ENCODE data around the gene OBP2B.
"Not testable (repeated sequence)": the region's sequence is repeated elsewhere in the genome, so short reads cannot be mapped to it uniquely, and the experiment has no call there.

Gene OBP2B

DNA sequence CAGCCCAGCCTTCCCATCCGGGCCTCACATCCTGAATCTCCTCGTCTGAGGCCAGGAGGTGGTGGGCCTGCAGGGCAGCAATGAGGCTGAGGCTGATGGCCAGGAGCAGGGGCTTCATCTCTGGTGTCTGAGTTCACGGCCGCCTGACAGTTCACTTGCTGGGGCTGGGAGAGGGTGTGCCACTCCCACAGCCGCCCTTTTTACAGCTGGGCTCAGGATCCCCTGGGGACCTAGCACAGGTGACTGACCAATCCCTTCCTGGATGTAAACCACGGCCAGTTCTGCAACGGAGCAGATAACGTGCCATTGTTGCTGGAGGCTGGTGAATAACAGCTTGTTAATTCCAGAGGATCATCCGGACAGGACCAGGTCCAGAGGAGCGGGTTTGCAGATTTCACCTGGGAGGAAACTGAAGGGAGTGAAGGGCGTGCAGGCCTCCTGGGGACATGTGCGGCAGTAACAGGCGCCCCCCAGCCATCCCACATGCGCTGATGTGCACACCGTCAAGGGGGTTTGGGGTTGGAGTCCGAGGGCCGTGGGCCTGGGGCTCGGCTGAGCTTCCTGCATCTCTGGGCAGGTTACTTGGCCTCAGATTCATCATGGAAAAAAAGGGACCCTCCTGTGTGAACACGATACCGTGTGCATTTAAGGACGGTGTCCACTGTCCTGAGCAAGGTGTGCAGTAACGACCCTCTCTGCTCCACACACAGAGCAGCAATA, 19.6 kb upstream of the OBP2B start:
- H3K4me1 ChIP-seq (ENCODE audit: control insufficient read depth, insufficient read depth, low read depth, low read length); H3K14ac ChIP-seq (ENCODE audit: low read length in 2 of 2); H4K8ac ChIP-seq (ENCODE audit: low read length); H2BK12ac ChIP-seq (ENCODE audit: low read length in 2 of 2); H3K18ac ChIP-seq (ENCODE audit: low read depth in 1 of 2, low read length in 2 of 2); H3K9me3 ChIP-seq (ENCODE audit: control insufficient read depth, low read length); H3K4me3 ChIP-seq (ENCODE audit: insufficient read depth in 1 of 2, low read depth in 1 of 2, low read length in 2 of 2); H3K4ac ChIP-seq (ENCODE audit: low read depth in 1 of 2, low read length in 2 of 2); H2AFZ ChIP-seq (ENCODE audit: low read depth, low read length); H2BK5ac ChIP-seq (ENCODE audit: low read depth, low read length, poor library complexity, severe bottlenecking); H3K9ac ChIP-seq (ENCODE audit: low read length); H2BK120ac ChIP-seq (ENCODE audit: low read depth, low read length); H3K4me2 ChIP-seq (ENCODE audit: low read length, poor library complexity, severe bottlenecking); H3K23ac ChIP-seq (ENCODE audit: low read length in 2 of 2); DNase-seq; H4K91ac ChIP-seq (ENCODE audit: low read length); H3K36me3 ChIP-seq (ENCODE audit: control insufficient read depth in 1 of 2, insufficient read depth in 2 of 2, low read depth in 1 of 2, low read length in 2 of 2); H2BK15ac ChIP-seq (ENCODE audit: low read depth, poor library complexity, severe bottlenecking); H2AK5ac ChIP-seq (ENCODE audit: low read length, severe bottlenecking); H3K79me1 ChIP-seq (replicated peaks; ENCODE audit: low read length, poor library complexity, severe bottlenecking); H3K27ac ChIP-seq (ENCODE audit: low read length, poor library complexity, severe bottlenecking): not testable (repeated sequence)
- 94% methylated on average over 14 of the region's 22 CpGs for WGBS
- H3K27me3 ChIP-seq (ENCODE audit: control insufficient read depth in 1 of 2, insufficient read depth in 1 of 2, low read length in 2 of 2), result peaks cover 14 to 50% of the 10 kb centered on the region in 2 experiments

DNA sequence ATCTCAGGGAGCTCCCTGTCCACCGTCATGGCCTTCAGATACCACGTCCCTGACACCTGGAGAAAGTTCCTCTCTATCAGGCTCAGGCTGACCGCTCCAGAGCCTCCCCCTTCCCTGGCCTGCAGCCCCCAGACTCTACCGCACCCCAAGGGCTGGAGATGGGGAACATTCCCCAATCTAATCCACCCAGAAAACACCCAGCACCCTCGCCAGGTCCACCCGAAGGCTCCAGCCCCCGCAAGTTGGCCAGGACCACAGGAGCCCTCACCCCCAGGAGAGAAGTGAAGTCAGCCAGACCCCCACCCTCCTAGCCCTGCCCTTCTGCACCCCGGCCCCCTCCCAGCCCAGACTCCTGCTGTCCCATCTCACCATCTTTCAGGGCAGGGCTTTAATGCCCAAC, 18.9 kb upstream of the OBP2B start:
- H2BK5ac ChIP-seq (ENCODE audit: low read depth, low read length, poor library complexity, severe bottlenecking); H3K9me3 ChIP-seq (ENCODE audit: control insufficient read depth, low read length); H3K79me1 ChIP-seq (replicated peaks; ENCODE audit: low read length, poor library complexity, severe bottlenecking); H2BK15ac ChIP-seq (ENCODE audit: low read depth, poor library complexity, severe bottlenecking); H3K14ac ChIP-seq (ENCODE audit: low read length in 2 of 2); H2BK12ac ChIP-seq (ENCODE audit: low read length in 2 of 2); H3K4ac ChIP-seq (ENCODE audit: low read depth in 1 of 2, low read length in 2 of 2); H3K4me3 ChIP-seq (ENCODE audit: insufficient read depth in 1 of 2, low read depth in 1 of 2, low read length in 2 of 2); H2BK120ac ChIP-seq (ENCODE audit: low read depth, low read length); H2AK5ac ChIP-seq (ENCODE audit: low read length, severe bottlenecking); H3K4me2 ChIP-seq (ENCODE audit: low read length, poor library complexity, severe bottlenecking); H3K27ac ChIP-seq (ENCODE audit: low read length, poor library complexity, severe bottlenecking); H3K36me3 ChIP-seq (ENCODE audit: control insufficient read depth in 1 of 2, insufficient read depth in 2 of 2, low read depth in 1 of 2, low read length in 2 of 2); DNase-seq; H3K9ac ChIP-seq (ENCODE audit: low read length); H3K4me1 ChIP-seq (ENCODE audit: control insufficient read depth, insufficient read depth, low read depth, low read length); H4K91ac ChIP-seq (ENCODE audit: low read length); H3K18ac ChIP-seq (ENCODE audit: low read depth in 1 of 2, low read length in 2 of 2); H2AFZ ChIP-seq (ENCODE audit: low read depth, low read length); H4K8ac ChIP-seq (ENCODE audit: low read length); H3K23ac ChIP-seq (ENCODE audit: low read length in 2 of 2): not testable (repeated sequence)
- peaks cover 20 to 54% of the 10 kb centered on the region in 2 experiments for H3K27me3 ChIP-seq (ENCODE audit: control insufficient read depth in 1 of 2, insufficient read depth in 1 of 2, low read length in 2 of 2)
- 76% methylated on average over 7 of the region's 8 CpGs for WGBS

DNA sequence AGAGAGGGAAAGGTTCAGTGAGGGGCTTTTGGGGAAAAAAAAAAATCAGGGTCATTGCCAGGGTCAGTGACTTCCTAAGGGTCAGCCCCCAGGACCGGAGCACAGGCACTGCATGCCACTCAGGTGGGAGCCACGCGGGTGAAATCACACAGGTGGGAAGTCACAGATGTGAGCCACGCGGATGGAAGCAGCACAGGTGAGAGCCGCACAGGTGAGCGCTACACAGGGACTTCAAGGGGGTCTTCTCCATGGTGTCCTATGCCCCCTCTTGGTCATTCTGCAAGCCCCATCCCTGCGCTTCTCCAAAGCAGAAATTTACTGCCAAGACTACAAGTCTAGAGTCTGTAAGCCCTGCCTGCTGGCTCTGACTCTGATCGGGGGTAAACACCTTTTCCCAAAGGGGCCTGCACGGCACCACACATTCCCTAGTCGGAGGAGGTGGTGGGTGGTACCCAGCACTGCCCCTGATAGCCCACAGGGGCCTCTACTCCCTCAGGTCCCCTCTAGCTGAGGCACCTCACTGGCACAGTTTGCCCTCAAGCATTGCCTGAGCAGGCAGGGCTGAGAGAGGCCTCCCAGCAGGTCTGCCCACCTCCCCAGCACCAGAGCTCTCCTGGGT, 18.3 kb upstream of the OBP2B start:
- Histone ChIP-seq H2BK12ac (ENCODE audit: low read length in 2 of 2) (no peak overlapping the region), H4K91ac (ENCODE audit: low read length) (no peak overlapping the region), H3K4me3 (ENCODE audit: insufficient read depth in 1 of 2, low read depth in 1 of 2, low read length in 2 of 2) (no peak overlapping the region), H3K4me1 (ENCODE audit: control insufficient read depth, insufficient read depth, low read depth, low read length) (no peaks in the 10 kb centered on the region), H2BK15ac (ENCODE audit: low read depth, poor library complexity, severe bottlenecking) (no peak overlapping the region), H3K27ac (ENCODE audit: low read length, poor library complexity, severe bottlenecking) (no peak overlapping the region), H3K18ac (ENCODE audit: low read depth in 1 of 2, low read length in 2 of 2) (no peak overlapping the region), H3K9me3 (ENCODE audit: control insufficient read depth, low read length) (no peaks in the 10 kb centered on the region), H2AK5ac (ENCODE audit: low read length, severe bottlenecking) (no peak overlapping the region), H4K8ac (ENCODE audit: low read length) (no peak overlapping the region), H3K14ac (ENCODE audit: low read length in 2 of 2) (peak overlapping the region in 1 of 2 experiments; percentile 20), H2BK5ac (ENCODE audit: low read depth, low read length, poor library complexity, severe bottlenecking) (no peak overlapping the region), H2AFZ (ENCODE audit: low read depth, low read length) (no peak overlapping the region), H3K36me3 (ENCODE audit: control insufficient read depth in 1 of 2, insufficient read depth in 2 of 2, low read depth in 1 of 2, low read length in 2 of 2) (no peaks in the 10 kb centered on the region), H3K9ac (ENCODE audit: low read length) (no peak overlapping the region), H2BK120ac (ENCODE audit: low read depth, low read length) (no peak overlapping the region), H3K4me2 (ENCODE audit: low read length, poor library complexity, severe bottlenecking) (no peak overlapping the region), H3K4ac (ENCODE audit: low read depth in 1 of 2, low read length in 2 of 2) (no peak overlapping the region), H3K79me1 (replicated peaks; ENCODE audit: low read length, poor library complexity, severe bottlenecking) (no peaks in the 10 kb centered on the region), H3K23ac (ENCODE audit: low read length in 2 of 2) (no peak overlapping the region), H3K27me3 (ENCODE audit: control insufficient read depth in 1 of 2, insufficient read depth in 1 of 2, low read length in 2 of 2) (peaks cover 22 to 55% of the 10 kb centered on the region in 2 experiments)
- DNase-seq, result no peak
- whole genome bisulfite sequencing, result 84% methylated on average over 11 of the region's 11 CpGs

DNA sequence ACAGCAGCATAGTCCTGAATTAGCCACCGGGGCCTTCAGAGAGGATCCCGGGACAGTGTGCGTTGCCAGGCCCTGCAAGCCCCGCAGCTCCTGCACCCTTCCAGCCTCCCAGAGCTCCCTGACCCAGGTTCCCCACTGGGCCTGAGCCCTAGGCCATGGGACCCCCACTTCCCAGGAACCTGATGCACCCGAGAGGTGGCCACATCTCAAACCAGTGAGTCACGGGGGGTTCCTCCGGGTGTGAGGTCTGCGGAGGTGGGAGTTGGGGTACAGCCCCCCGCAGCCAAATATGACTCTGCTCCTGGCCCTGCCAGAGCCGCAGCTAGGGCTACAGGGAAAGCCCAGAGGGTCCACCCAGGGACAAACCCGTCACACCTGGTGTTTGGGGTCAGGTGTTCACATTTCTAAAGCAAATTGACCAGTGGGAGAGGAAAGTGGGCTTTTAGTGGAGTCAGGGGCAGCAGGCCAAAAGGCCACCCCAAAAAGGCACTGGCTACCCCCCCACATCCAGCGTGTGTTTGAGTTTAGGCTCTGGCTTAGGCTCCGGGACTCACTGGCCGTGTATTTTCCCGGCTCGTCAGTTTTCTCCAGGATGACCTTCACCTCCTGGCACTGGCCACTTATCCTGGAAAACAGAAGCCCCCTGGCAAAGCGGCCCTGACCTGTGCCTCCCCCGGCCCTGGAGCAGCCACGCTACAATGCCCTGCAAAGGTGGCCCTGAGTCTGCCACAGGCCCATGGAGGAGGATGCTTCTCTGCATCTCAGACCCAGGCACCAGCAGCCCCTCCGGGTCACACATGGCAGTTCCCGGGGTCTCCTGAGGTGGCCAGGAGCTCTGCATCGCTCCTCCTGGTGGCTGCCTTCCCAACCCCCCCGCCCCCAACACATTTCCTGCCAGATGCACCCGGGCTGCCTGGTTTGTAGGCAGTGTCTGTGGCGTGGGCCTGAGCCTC, 17.4 kb upstream of the OBP2B start:
- Histone ChIP-seq H3K18ac (ENCODE audit: low read depth in 1 of 2, low read length in 2 of 2) (no peak overlapping the region), H3K4me2 (ENCODE audit: low read length, poor library complexity, severe bottlenecking) (no peak overlapping the region), H2AK5ac (ENCODE audit: low read length, severe bottlenecking) (no peak overlapping the region), H3K9ac (ENCODE audit: low read length) (no peak overlapping the region), H3K79me1 (replicated peaks; ENCODE audit: low read length, poor library complexity, severe bottlenecking) (no peaks in the 10 kb centered on the region), H3K4me3 (ENCODE audit: insufficient read depth in 1 of 2, low read depth in 1 of 2, low read length in 2 of 2) (no peak overlapping the region), H4K91ac (ENCODE audit: low read length) (no peak overlapping the region), H2BK5ac (ENCODE audit: low read depth, low read length, poor library complexity, severe bottlenecking) (no peak overlapping the region), H2AFZ (ENCODE audit: low read depth, low read length) (no peak overlapping the region), H3K36me3 (ENCODE audit: control insufficient read depth in 1 of 2, insufficient read depth in 2 of 2, low read depth in 1 of 2, low read length in 2 of 2) (no peaks in the 10 kb centered on the region), H2BK12ac (ENCODE audit: low read length in 2 of 2) (no peak overlapping the region), H2BK120ac (ENCODE audit: low read depth, low read length) (no peak overlapping the region), H3K4me1 (ENCODE audit: control insufficient read depth, insufficient read depth, low read depth, low read length) (no peaks in the 10 kb centered on the region), H3K14ac (ENCODE audit: low read length in 2 of 2) (no peak overlapping the region), H3K4ac (ENCODE audit: low read depth in 1 of 2, low read length in 2 of 2) (no peak overlapping the region), H4K8ac (ENCODE audit: low read length) (no peak overlapping the region), H3K27ac (ENCODE audit: low read length, poor library complexity, severe bottlenecking) (no peak overlapping the region), H2BK15ac (ENCODE audit: low read depth, poor library complexity, severe bottlenecking) (no peak overlapping the region), H3K9me3 (ENCODE audit: control insufficient read depth, low read length) (no peaks in the 10 kb centered on the region), H3K23ac (ENCODE audit: low read length in 2 of 2) (no peak overlapping the region), H3K27me3 (ENCODE audit: control insufficient read depth in 1 of 2, insufficient read depth in 1 of 2, low read length in 2 of 2) (peaks cover 25 to 47% of the 10 kb centered on the region in 2 experiments)
- 77% methylated on average over 23 of the region's 25 CpGs for WGBS
- no peak for DNase-seq
